ENCODE data around the gene RAD51B. TPM values are rescaled to one million over a fixed set of nuclear protein-coding genes. Genes with fewer than 3 reads are reported as not detected.

Gene RAD51B
- total and polyA plus RNA-seq, 3 donors from 2014 or later = 5.5 to 22.5 (median 19.1) TPM

- 69 to 71% methylated on average over 9 of the region's 9 CpGs for WGBS, 2 donors
- H3K4me1 ChIP-seq = peaks cover 6% of the 10 kb centered on the region
Measured at GRCh38 chr14:68442828-68443629, 623.5 kb downstream of the RAD51B start.

DNA sequence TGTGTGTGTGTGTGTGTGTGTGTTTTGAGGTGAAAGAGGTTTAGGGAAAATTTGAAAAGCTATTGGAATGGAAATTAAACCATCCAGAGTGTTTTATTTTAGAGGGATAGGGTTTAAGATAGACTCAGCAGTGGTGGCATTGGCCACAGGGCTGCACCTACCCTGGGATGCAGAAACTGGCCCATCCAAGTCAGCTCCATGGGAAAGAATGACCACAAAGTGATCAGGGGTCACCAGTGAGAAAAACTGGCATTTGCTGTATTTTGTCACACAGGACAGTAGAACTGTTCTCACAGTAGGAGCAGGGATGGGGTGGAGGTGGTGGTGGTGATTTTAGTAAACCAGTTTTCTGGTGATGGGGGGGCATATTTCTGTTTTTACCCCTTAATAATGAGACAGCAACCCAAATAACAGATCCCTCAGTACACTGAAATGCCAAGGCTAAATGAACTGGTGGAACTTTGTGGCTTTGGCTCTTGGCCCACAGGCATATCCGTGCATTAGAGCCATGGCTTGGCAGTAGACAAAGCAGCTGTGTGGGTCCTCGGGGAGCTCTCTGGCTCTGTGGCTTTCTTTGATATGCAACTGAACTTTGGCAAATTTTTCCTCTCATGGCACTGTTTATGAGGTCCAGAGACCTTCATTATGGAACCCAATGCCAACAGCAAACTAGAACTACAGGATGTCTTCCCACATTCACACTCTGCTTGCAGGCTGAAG lies 625.0 kb downstream of the RAD51B start:
- WGBS, 2 donors = 11 to 29% methylated on average over 2 of the region's 2 CpGs
- Histone ChIP-seq H3K27me3 (no peaks in the 10 kb centered on the region), H3K9me3 (no peaks in the 10 kb centered on the region), H3K36me3 (ENCODE audit: low read depth, missing control alignments) (no peaks in the 10 kb centered on the region), H3K4me1 (peaks cover 6% of the 10 kb centered on the region), H3K4me3 (no peak overlapping the region), H3K27ac (no peak overlapping the region)
- TF ChIP-seq POLR2A (IDR thresholded peaks at IDR 0.05) (no peak), CTCF (IDR thresholded peaks at IDR 0.05) (no peak)
- peak; percentile 46 for DNase-seq
- intact Hi-C loops (cut with DNase I; ENCODE audit: low total_unique reads) = no loop called here

More at GRCh38 chr14:68442828-68443629, 623.5 kb downstream of the RAD51B start:
- H3K27me3 ChIP-seq = no peaks in the 10 kb centered on the region
- TF ChIP-seq POLR2A (IDR thresholded peaks at IDR 0.05) = no peak
- TF ChIP-seq CTCF (IDR thresholded peaks at IDR 0.05) = no peak
- H3K36me3 ChIP-seq (ENCODE audit: low read depth, missing control alignments) = no peaks in the 10 kb centered on the region
- DNase-seq = peak; percentile 27
- no peaks in the 10 kb centered on the region for H3K9me3 ChIP-seq
- no peak overlapping the region for H3K4me3 ChIP-seq
- H3K27ac ChIP-seq = peak overlapping the region; percentile 28 to 38
- intact Hi-C loops (cut with DNase I; ENCODE audit: low total_unique reads) = no loop called here

- intact Hi-C loops (cut with DNase I; ENCODE audit: low total_unique reads) = no loop called here
Measured at GRCh38 chr14:68446243-68447040, 626.9 kb downstream of the RAD51B start.

More at GRCh38 chr14:68446243-68447040, 626.9 kb downstream of the RAD51B start:
- WGBS, 2 donors = 95 to 96% methylated on average over 7 of the region's 7 CpGs
- TF ChIP-seq CTCF (IDR thresholded peaks at IDR 0.05) (no peak), POLR2A (IDR thresholded peaks at IDR 0.05) (no peak)
- Histone ChIP-seq H3K9me3 (no peaks in the 10 kb centered on the region), H3K27me3 (no peaks in the 10 kb centered on the region), H3K27ac (no peak overlapping the region), H3K4me1 (peaks cover 6% of the 10 kb centered on the region), H3K4me3 (no peak overlapping the region), H3K36me3 (ENCODE audit: low read depth, missing control alignments) (no peaks in the 10 kb centered on the region)
- DNase-seq = no peak
